ENCODE results near the gene DENND1B.
A peak's percentile ranks its signal among the peaks of the same experiment; 100 is the strongest.

Gene DENND1B

GRCh38 chr1:197649188-197649587, 126.1 kb downstream of the DENND1B start:
- no peak for DNase-seq
- intact Hi-C loops (cut with DNase I), result no loop called here

GRCh38 chr1:197638316-197638715, 137.0 kb downstream of the DENND1B start:
- DNase-seq, result no peak
- intact Hi-C loops (cut with DNase I), result no loop called here

GRCh38 chr1:197637406-197637805, 137.9 kb downstream of the DENND1B start:
- DNase-seq, result no peak
- intact Hi-C loops (cut with DNase I), result no loop called here

- intact Hi-C loops (cut with DNase I), result no loop called here
- no peak for DNase-seq
Measured at GRCh38 chr1:197633447-197634078, 141.7 kb downstream of the DENND1B start.

GRCh38 chr1:197632651-197633050, 142.6 kb downstream of the DENND1B start:
- intact Hi-C loops (cut with DNase I), result no loop called here
- no peak for DNase-seq

- intact Hi-C loops (cut with DNase I), result no loop called here
- DNase-seq, result no peak
Measured at GRCh38 chr1:197632005-197632404, 143.3 kb downstream of the DENND1B start.

GRCh38 chr1:197622371-197622770, 152.9 kb downstream of the DENND1B start:
- intact Hi-C loops (cut with DNase I), result no loop called here
- DNase-seq, result no peak

GRCh38 chr1:197621761-197622160, 153.5 kb downstream of the DENND1B start:
- no peak for DNase-seq
- intact Hi-C loops (cut with DNase I), result no loop called here

GRCh38 chr1:197620714-197621163, 154.5 kb downstream of the DENND1B start:
- intact Hi-C loops (cut with DNase I), result no loop called here
- DNase-seq, result no peak

GRCh38 chr1:197619008-197619640, 156.2 kb downstream of the DENND1B start:
- no peak for DNase-seq
- intact Hi-C loops (cut with DNase I), result loop anchor here (10.0 kb wide), 1 partner anchor 306 kb away; no protein-coding TSS in a partner anchor

- DNase-seq, result no peak
- intact Hi-C loops (cut with DNase I), result loop anchor here (10.0 kb wide), 1 partner anchor 307 kb away; no protein-coding TSS in a partner anchor
Measured at GRCh38 chr1:197618061-197618460, 157.2 kb downstream of the DENND1B start.

GRCh38 chr1:197615693-197616011, 159.6 kb downstream of the DENND1B start:
- intact Hi-C loops (cut with DNase I), result loop anchor here (2.0 to 10.0 kb wide), 2 partner anchors 309 to 849 kb away; no protein-coding TSS in a partner anchor
- DNase-seq, result no peak

- intact Hi-C loops (cut with DNase I), result loop anchor here (10.0 kb wide), 1 partner anchor 310 kb away; no protein-coding TSS in a partner anchor
- DNase-seq, result peak in 5 of 10 donors; percentile 7 to 49 (median 14)
Measured at GRCh38 chr1:197614916-197615692, 160.2 kb downstream of the DENND1B start.

- intact Hi-C loops (cut with DNase I), result no loop called here
Measured at GRCh38 chr1:197606168-197606845, 169.0 kb downstream of the DENND1B start.

GRCh38 chr1:197604302-197604701, 171.0 kb downstream of the DENND1B start:
- intact Hi-C loops (cut with DNase I), result no loop called here
- DNase-seq, result no peak

More at GRCh38 chr1:197606168-197606845, 169.0 kb downstream of the DENND1B start:
- DNase-seq, result no peak

GRCh38 chr1:197600751-197601150, 174.5 kb downstream of the DENND1B start:
- intact Hi-C loops (cut with DNase I), result no loop called here
- no peak for DNase-seq

- DNase-seq, result no peak
- intact Hi-C loops (cut with DNase I), result no loop called here
Measured at GRCh38 chr1:197599789-197600188, 175.5 kb downstream of the DENND1B start.

- intact Hi-C loops (cut with DNase I), result no loop called here
- no peak for DNase-seq
Measured at GRCh38 chr1:197598935-197599334, 176.3 kb downstream of the DENND1B start.

- intact Hi-C loops (cut with DNase I), result no loop called here
- DNase-seq, result no peak
Measured at GRCh38 chr1:197595304-197595904, 179.9 kb downstream of the DENND1B start.

GRCh38 chr1:197590687-197591086, 184.6 kb downstream of the DENND1B start:
- intact Hi-C loops (cut with DNase I), result no loop called here

More at GRCh38 chr1:197590687-197591086, 184.6 kb downstream of the DENND1B start:
- no peak for DNase-seq
